GM18502 (cell line): ENCODE data around the gene NMRAL1.

ENCODE experiments used
- ATAC-seq: cut with Tn5 transposase; IDR thresholded peaks from one replicate; pipeline ENCODE4 v1.9.1; 2021; ENCODE audit warnings: mild to moderate bottlenecking; ENCODE audit not compliant: unreplicated experiment, poor library complexity

The NMRAL1 gene

GRCh38 chr16:4505356-4506147 is 31.1 kb upstream of the NMRAL1 start:
- peak; percentile 84 for ATAC-seq

- no peak for ATAC-seq
These were observed 26.6 kb upstream of the NMRAL1 start for GRCh38 chr16:4501071-4501478.

- no peak for ATAC-seq
These were observed 25.8 kb upstream of the NMRAL1 start for GRCh38 chr16:4500272-4500671.

GRCh38 chr16:4499196-4499555 is 24.8 kb upstream of the NMRAL1 start:
- ATAC-seq, result no peak

GRCh38 chr16:4498546-4499195 is 24.2 kb upstream of the NMRAL1 start:
- no peak for ATAC-seq

GRCh38 chr16:4496305-4496704 is 21.9 kb upstream of the NMRAL1 start:
- ATAC-seq, result no peak

- ATAC-seq, result no peak
These were observed 21.3 kb upstream of the NMRAL1 start for GRCh38 chr16:4495766-4496165.

- ATAC-seq, result no peak
These were observed 20.5 kb upstream of the NMRAL1 start for GRCh38 chr16:4494746-4495490.

GRCh38 chr16:4491898-4492297 is 17.5 kb upstream of the NMRAL1 start:
- ATAC-seq, result no peak

GRCh38 chr16:4489030-4489429 is 14.6 kb upstream of the NMRAL1 start:
- ATAC-seq, result no peak

GRCh38 chr16:4488499-4488967 is 14.1 kb upstream of the NMRAL1 start:
- ATAC-seq, result no peak

GRCh38 chr16:4487955-4488498 is 13.6 kb upstream of the NMRAL1 start:
- no peak for ATAC-seq

GRCh38 chr16:4486126-4486893 is 11.9 kb upstream of the NMRAL1 start:
- no peak for ATAC-seq

GRCh38 chr16:4481963-4482362 is 7.5 kb upstream of the NMRAL1 start:
- ATAC-seq, result no peak

- no peak for ATAC-seq
These were observed 7.1 kb upstream of the NMRAL1 start for GRCh38 chr16:4481526-4481925.

GRCh38 chr16:4477966-4478365 is 3.5 kb upstream of the NMRAL1 start:
- no peak for ATAC-seq

GRCh38 chr16:4475880-4476788 is 1.7 kb upstream of the NMRAL1 start, which contains the start of gene HMOX2:
TSS of gene HMOX2 (plus strand) at chr16:4476398. CDS start at chr16:4505525, 29,127 bp downstream.
- peak; percentile 85 for ATAC-seq

GRCh38 chr16:4472880-4473279 is 1.5 kb downstream of the NMRAL1 start:
- ATAC-seq, result no peak

- no peak for ATAC-seq
These were observed 2.6 kb downstream of the NMRAL1 start for GRCh38 chr16:4471869-4472268.
